ENCODE measurements around the gene RNF11.

Gene RNF11

GRCh38 chr1:51266181-51266580, 30.1 kb downstream of the RNF11 start:
- DNase-seq: no peak

GRCh38 chr1:51266791-51267190, 30.7 kb downstream of the RNF11 start:
- DNase-seq: no peak

- DNase-seq: no peak
These were observed 32.6 kb downstream of the RNF11 start for GRCh38 chr1:51268634-51269033.

GRCh38 chr1:51270751-51271150, 34.7 kb downstream of the RNF11 start:
- no peak for DNase-seq

- DNase-seq: no peak
These were observed 36.8 kb downstream of the RNF11 start for GRCh38 chr1:51272916-51273315.

- no peak for DNase-seq
These were observed 38.6 kb downstream of the RNF11 start for GRCh38 chr1:51274676-51275075.

GRCh38 chr1:51276286-51276685, 40.2 kb downstream of the RNF11 start:
- DNase-seq: no peak

GRCh38 chr1:51280321-51280978, 44.4 kb downstream of the RNF11 start:
- DNase-seq: no peak

GRCh38 chr1:51281807-51282206, 45.7 kb downstream of the RNF11 start:
- no peak for DNase-seq

- DNase-seq: no peak
These were observed 46.5 kb downstream of the RNF11 start for GRCh38 chr1:51282605-51283004.

GRCh38 chr1:51283979-51284378, 47.9 kb downstream of the RNF11 start:
- no peak for DNase-seq

GRCh38 chr1:51284487-51284954, 48.4 kb downstream of the RNF11 start:
- DNase-seq: no peak

GRCh38 chr1:51285055-51285454, 49.0 kb downstream of the RNF11 start:
- no peak for DNase-seq

GRCh38 chr1:51287966-51288365, 51.9 kb downstream of the RNF11 start:
- no peak for DNase-seq

GRCh38 chr1:51288578-51288977, 52.5 kb downstream of the RNF11 start:
- no peak for DNase-seq

- DNase-seq: no peak
These were observed 53.8 kb downstream of the RNF11 start for GRCh38 chr1:51289676-51290488.

- DNase-seq: no peak
These were observed 54.4 kb downstream of the RNF11 start for GRCh38 chr1:51290489-51290847.

GRCh38 chr1:51293898-51294515, 57.9 kb downstream of the RNF11 start:
- DNase-seq: no peak

GRCh38 chr1:51294566-51295184, 58.6 kb downstream of the RNF11 start:
- no peak for DNase-seq

GRCh38 chr1:51295926-51296325, 59.9 kb downstream of the RNF11 start:
- no peak for DNase-seq

- peak; percentile 89 for DNase-seq
These were observed 60.6 kb downstream of the RNF11 start for GRCh38 chr1:51296383-51297357.
